CD14-positive monocyte (primary cell): ENCODE measurements around the gene PLXNA4. TPM values are rescaled to one million over a fixed set of nuclear protein-coding genes. Genes with fewer than 3 reads are reported as not detected.

ENCODE experiments used
- DNase-seq, 3 donors: peaks; one replicate each; pipeline ENCODE4 v3.0.0-alpha.2; 2011 to 2022
- H2AFZ ChIP-seq: 2 replicates; pipeline ENCODE4 v1.6.0; 2012; ENCODE audit warnings: mild to moderate bottlenecking, low read depth, low read length, inconsistent platforms; ENCODE audit not compliant: insufficient read depth, poor library complexity, severe bottlenecking
- H3K27ac ChIP-seq, 2 donors: 1 replicate in 1 of 2; 2 replicates in 1 of 2; pipeline ENCODE4 v1.5.1; 2012 to 2013; ENCODE audit warnings: low read length in 2 of 2, control low read depth in 1 of 2, inconsistent platforms in 1 of 2, low read depth in 1 of 2, mild to moderate bottlenecking in 1 of 2
- H3K27me3 ChIP-seq, 2 donors: one replicate each; pipeline versions ENCODE4 v1.6.0 to v1.6.1; 2011 to 2013; ENCODE audit warnings: low read length in 2 of 2; ENCODE audit not compliant: control insufficient read depth in 2 of 2, insufficient read depth in 2 of 2
- H3K36me3 ChIP-seq, 2 donors: replicated peaks in 1 of 2; 1 replicate in 1 of 2; 2 replicates in 1 of 2; pipeline versions ENCODE4 v1.5.1 to v1.6.1; 2012 to 2013; ENCODE audit warnings: low read length in 2 of 2, control low read depth in 1 of 2, inconsistent platforms in 1 of 2, mild to moderate bottlenecking in 1 of 2; ENCODE audit not compliant: insufficient read depth in 2 of 2, control insufficient read depth in 1 of 2
- H3K4me1 ChIP-seq, 2 donors: 1 replicate in 1 of 2; 2 replicates in 1 of 2; pipeline versions ENCODE4 v1.5.1 to v1.6.1; 2012 to 2013; ENCODE audit warnings: low read length in 2 of 2, control low read depth in 1 of 2, inconsistent platforms in 1 of 2, mild to moderate bottlenecking in 1 of 2, moderate library complexity in 1 of 2; ENCODE audit not compliant: insufficient read depth in 2 of 2, control insufficient read depth in 1 of 2
- H3K4me2 ChIP-seq: replicated peaks from 2 replicates; pipeline ENCODE3; 2012; ENCODE audit warnings: low read length, moderate library complexity, mild to moderate bottlenecking; ENCODE audit not compliant: poor library complexity, severe bottlenecking; ENCODE audit errors: extremely low read depth
- H3K4me3 ChIP-seq, 3 experiments: fragments of 200-600 bp in 1 of 3; sonication (generic) in 1 of 3; replicated peaks in 1 of 3; 1 replicate in 2 of 3; 2 replicates in 1 of 3; pipeline ENCODE4 v1.5.1; 2011 to 2013; ENCODE audit warnings: low read length in 3 of 3, mild to moderate bottlenecking in 3 of 3, control low read depth in 2 of 3, low read depth in 2 of 3, inconsistent platforms in 1 of 3, moderate library complexity in 1 of 3
- H3K79me2 ChIP-seq: 2 replicates; pipeline ENCODE4 v1.6.0; 2012; ENCODE audit warnings: mild to moderate bottlenecking, control low read depth, inconsistent platforms, low read length, moderate library complexity; ENCODE audit not compliant: insufficient read depth
- H3K9ac ChIP-seq: 2 replicates; pipeline ENCODE4 v1.6.0; 2017; ENCODE audit warnings: low read length, mild to moderate bottlenecking; ENCODE audit not compliant: insufficient read depth, poor library complexity, severe bottlenecking
- H3K9me3 ChIP-seq, 2 donors: replicated peaks in 1 of 2; 1 replicate in 1 of 2; 2 replicates in 1 of 2; pipeline versions ENCODE4 v1.5.1 to v1.6.1; 2012 to 2013; ENCODE audit warnings: low read length in 2 of 2, control low read depth in 1 of 2; ENCODE audit not compliant: control insufficient read depth in 1 of 2, insufficient read depth in 1 of 2
- H4K20me1 ChIP-seq: 2 replicates; pipeline ENCODE4 v1.6.0; 2012; ENCODE audit warnings: mild to moderate bottlenecking, low read length, control low read depth, moderate library complexity; ENCODE audit not compliant: insufficient read depth
- H3K27ac Mint-ChIP-seq, 7 donors: one replicate each; pipeline ENCODE4 v1.8.0; 2020; ENCODE audit warnings: mild to moderate bottlenecking in 7 of 7, mixed read lengths in 7 of 7, moderate library complexity in 6 of 7, inconsistent platforms in 2 of 7
- H3K27me3 Mint-ChIP-seq, 3 donors: one replicate each; pipeline ENCODE4 v1.8.0; 2021 to 2022; ENCODE audit warnings: low read depth in 3 of 3, mild to moderate bottlenecking in 3 of 3, mixed read lengths in 3 of 3, moderate library complexity in 3 of 3, inconsistent platforms in 1 of 3
- H3K36me3 Mint-ChIP-seq, 2 donors: one replicate each; pipeline ENCODE4 v1.8.0; 2020; ENCODE audit warnings: mixed read lengths in 2 of 2, inconsistent platforms in 1 of 2, mild to moderate bottlenecking in 1 of 2
- H3K4me1 Mint-ChIP-seq: one replicate; pipeline ENCODE4 v1.8.0; 2020; ENCODE audit warnings: mild to moderate bottlenecking, mixed read lengths
- H3K4me3 Mint-ChIP-seq, 2 donors: one replicate each; pipeline ENCODE4 v1.8.0; 2020; ENCODE audit warnings: mild to moderate bottlenecking in 2 of 2, mixed read lengths in 2 of 2, moderate library complexity in 1 of 2
- H3K9me3 Mint-ChIP-seq, 7 donors: one replicate each; pipeline ENCODE4 v1.8.0; 2020 to 2022; ENCODE audit warnings: mixed read lengths in 7 of 7, mild to moderate bottlenecking in 6 of 7, moderate library complexity in 6 of 7, inconsistent platforms in 2 of 7
- CTCF ChIP-seq: fragments of 200-600 bp; IDR thresholded peaks from one replicate; pipeline ENCODE4 v1.8.0; 2022; ENCODE audit warnings: antibody characterized with exemption, mild to moderate bottlenecking
- whole genome bisulfite sequencing: methylation state at CpG from one replicate; pipeline ENCODE4 v1.1.5; 2013; ENCODE audit warnings: missing lambda C conversion rate; ENCODE audit not compliant: insufficient coverage; 5-methylcytosine and 5-hydroxymethylcytosine counted together
- intact Hi-C, 2 donors: fragments of 100-400 bp; cut with micrococcal nuclease; formaldehyde crosslinking; loops; one replicate each; pipeline versions ENCODE4 v1.15.0 to v1.15.1; 2023
- polyA plus RNA-seq, 3 donors: library from polyadenylated mRNA; depleted of rRNA in 1 of 3; unstranded in 2 of 3; stranded (reverse) in 1 of 3; fragments of 300-500 nt in 2 of 3; fragments of >200 nt in 1 of 3; fragmentation: Illumina TruSeq in 2 of 3; gene quantifications; 1 replicate in 2 of 3; 2 replicates in 1 of 3; pipeline ENCODE4 v1.2.3, GENCODE V29; 2012 to 2021

The PLXNA4 gene
- polyA plus RNA-seq, 3 donors = not detected

DNA sequence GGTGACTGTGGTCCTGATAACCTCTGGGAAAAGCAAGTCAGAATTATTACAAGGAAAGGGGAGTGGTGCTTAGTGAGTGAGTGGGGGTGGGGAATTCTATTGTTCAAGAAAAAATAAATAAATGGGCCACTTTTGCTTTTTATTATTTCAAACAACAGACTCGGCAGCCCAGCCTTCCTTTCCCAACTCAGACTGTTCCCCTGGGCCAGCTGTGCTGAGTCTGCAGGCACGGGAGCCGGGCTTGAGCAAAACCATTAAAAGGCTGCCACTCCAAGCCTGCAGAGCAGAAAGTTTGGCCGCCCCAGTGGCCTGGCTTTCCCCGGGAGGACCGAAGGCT, 90.0 kb downstream of the PLXNA4 start:
- WGBS = 88% methylated on average over 3 of the region's 6 CpGs
- Histone ChIP-seq H3K4me3 (no peak overlapping the region), H3K9ac (no peak overlapping the region), H3K4me1 (no peaks in the 10 kb centered on the region), H3K9me3 (no peaks in the 10 kb centered on the region), H3K4me2 (no peak overlapping the region), H3K36me3 (no peaks in the 10 kb centered on the region), H3K27me3 (peaks cover 0 to 22% of the 10 kb centered on the region in 2 donors), H3K27ac (no peak overlapping the region), H3K79me2 (no peaks in the 10 kb centered on the region), H2AFZ (no peak overlapping the region), H4K20me1 (no peaks in the 10 kb centered on the region)
- H3K27me3 Mint-ChIP-seq = peaks cover 16 to 49% (median 18%) of the 10 kb centered on the region in 3 donors
- no peak overlapping the region for H3K4me3 Mint-ChIP-seq
- H3K4me1 Mint-ChIP-seq = peaks cover 5% of the 10 kb centered on the region
- H3K36me3 Mint-ChIP-seq = no peaks in the 10 kb centered on the region
- H3K27ac Mint-ChIP-seq = no peak overlapping the region
- DNase-seq = no peak
- no peak for TF ChIP-seq CTCF
- intact Hi-C loops = no loop called here
- peaks cover 0 to 4% (median 0%) of the 10 kb centered on the region in 7 donors for H3K9me3 Mint-ChIP-seq

DNA sequence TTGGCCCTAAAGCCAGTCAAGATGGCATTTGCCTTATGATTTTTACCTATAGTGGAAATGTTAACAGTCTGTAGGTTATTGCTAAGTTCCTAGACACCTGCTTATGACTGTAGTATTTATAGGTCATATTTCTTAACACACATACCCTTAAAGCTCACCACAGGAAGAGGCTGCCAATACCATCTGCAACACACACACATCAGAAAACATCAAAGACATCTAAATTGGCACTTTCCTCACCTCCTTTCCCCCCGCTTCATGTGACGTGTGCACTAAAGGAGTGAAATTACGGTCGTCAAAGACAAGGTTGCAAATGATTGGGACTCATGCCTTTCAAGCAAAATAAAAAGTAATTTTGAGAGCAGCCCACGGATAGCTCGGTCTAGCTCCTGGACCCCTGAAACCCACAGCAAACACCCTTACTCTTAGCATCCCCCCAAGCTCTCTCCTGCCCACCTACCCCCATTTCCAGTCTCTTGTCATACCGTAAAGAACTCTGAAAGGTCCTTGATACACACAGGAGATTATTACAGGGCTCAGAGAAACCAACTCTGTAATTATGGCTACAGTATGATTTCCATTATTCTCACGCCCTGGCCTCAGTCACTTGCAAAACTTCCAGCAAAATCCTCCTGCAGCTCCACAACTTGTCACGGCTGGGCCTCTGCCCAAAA, 90.5 kb downstream of the PLXNA4 start:
- H3K27me3 ChIP-seq = peaks cover 0 to 22% of the 10 kb centered on the region in 2 donors
- H3K27ac ChIP-seq = no peak overlapping the region
- H3K27me3 Mint-ChIP-seq = peaks cover 16 to 49% (median 18%) of the 10 kb centered on the region in 3 donors
- H4K20me1 ChIP-seq = no peaks in the 10 kb centered on the region
- H3K27ac Mint-ChIP-seq = no peak overlapping the region
- H3K4me2 ChIP-seq = no peak overlapping the region
- TF ChIP-seq CTCF = no peak
- H3K4me3 Mint-ChIP-seq = no peak overlapping the region
- no peaks in the 10 kb centered on the region for H3K36me3 ChIP-seq
- peaks cover 0 to 4% (median 0%) of the 10 kb centered on the region in 7 donors for H3K9me3 Mint-ChIP-seq
- H2AFZ ChIP-seq = no peak overlapping the region
- no peaks in the 10 kb centered on the region for H3K9me3 ChIP-seq
- 96% methylated on average over 7 of the region's 9 CpGs for WGBS
- peaks cover 5% of the 10 kb centered on the region for H3K4me1 Mint-ChIP-seq
- H3K79me2 ChIP-seq = no peaks in the 10 kb centered on the region
- no peaks in the 10 kb centered on the region for H3K36me3 Mint-ChIP-seq
- H3K9ac ChIP-seq = no peak overlapping the region
- DNase-seq = no peak
- H3K4me1 ChIP-seq = no peaks in the 10 kb centered on the region
- intact Hi-C loops = no loop called here
- no peak overlapping the region for H3K4me3 ChIP-seq
